GM21528 (cell line): Measurements from ENCODE around the gene GNAI3.

Source experiments
- ATAC-seq: cut with Tn5 transposase; IDR thresholded peaks from one replicate; pipeline ENCODE4 v1.9.1; 2021; ENCODE audit warnings: mild to moderate bottlenecking, moderate library complexity; ENCODE audit not compliant: unreplicated experiment, low FRiP score

GNAI3 gene

GRCh38 chr1:109523706-109524105 is 24.7 kb upstream of the GNAI3 start:
- no peak for ATAC-seq

GRCh38 chr1:109527098-109527811 is 21.2 kb upstream of the GNAI3 start:
- no peak for ATAC-seq

- ATAC-seq: no peak
Observed at GRCh38 chr1:109527846-109528695, 20.3 kb upstream of the GNAI3 start.

GRCh38 chr1:109528712-109529111 is 19.7 kb upstream of the GNAI3 start:
- no peak for ATAC-seq

GRCh38 chr1:109529881-109530456 is 18.4 kb upstream of the GNAI3 start:
- ATAC-seq: no peak

GRCh38 chr1:109530457-109531087 is 17.8 kb upstream of the GNAI3 start:
- no peak for ATAC-seq

GRCh38 chr1:109531380-109531779 is 17.0 kb upstream of the GNAI3 start:
- ATAC-seq: no peak

- ATAC-seq: no peak
Observed at GRCh38 chr1:109531826-109532364, 16.5 kb upstream of the GNAI3 start.

- peak; percentile 72 for ATAC-seq
Observed at GRCh38 chr1:109532365-109533136, 15.9 kb upstream of the GNAI3 start.

GRCh38 chr1:109534307-109534858 is 14.0 kb upstream of the GNAI3 start:
- ATAC-seq: no peak

GRCh38 chr1:109535481-109535880 is 12.9 kb upstream of the GNAI3 start:
- ATAC-seq: no peak

- no peak for ATAC-seq
Observed at GRCh38 chr1:109535971-109536491, 12.4 kb upstream of the GNAI3 start.

GRCh38 chr1:109537450-109538178 is 10.8 kb upstream of the GNAI3 start:
- no peak for ATAC-seq

- ATAC-seq: no peak
Observed at GRCh38 chr1:109538827-109539555, 9.4 kb upstream of the GNAI3 start.

GRCh38 chr1:109539676-109540075 is 8.7 kb upstream of the GNAI3 start, which contains the start of gene GPR61:
TSS of gene GPR61 (plus strand) at chr1:109539872. CDS start at chr1:109543023, 3,151 bp downstream.
- no peak for ATAC-seq

- ATAC-seq: no peak
Observed at GRCh38 chr1:109541102-109541501, 7.3 kb upstream of the GNAI3 start.

- ATAC-seq: no peak
Observed at GRCh38 chr1:109542657-109543056, 5.8 kb upstream of the GNAI3 start.
